Measurements from ENCODE around the gene CAMP.
"Not testable (repeated sequence)": the region's sequence is repeated elsewhere in the genome, so short reads cannot be mapped to it uniquely, and the experiment has no call there.

The CAMP gene

GRCh38 chr3:48196611-48197010, 26.7 kb upstream of the CAMP start:
- Histone ChIP-seq H3K27ac (no peak overlapping the region), H3K4me3 (ENCODE audit: low read depth, low read length) (no peak overlapping the region), H3K9ac (no peak overlapping the region), H3K79me2 (no peaks in the 10 kb centered on the region), H3K4me1 (no peaks in the 10 kb centered on the region), H2AFZ (no peak overlapping the region), H3K36me3 (ENCODE audit: control insufficient read depth, insufficient read depth, low read length) (no peaks in the 10 kb centered on the region), H3K27me3 (ENCODE audit: control insufficient read depth, insufficient read depth, low read length) (no peaks in the 10 kb centered on the region), H3K4me2 (ENCODE audit: low read length) (no peak overlapping the region), H3K9me3 (ENCODE audit: control insufficient read depth, low read length) (no peaks in the 10 kb centered on the region)
- no peak for TF ChIP-seq CTCF (IDR thresholded peaks at IDR 0.05)

GRCh38 chr3:48199117-48199516, 24.2 kb upstream of the CAMP start:
- Histone ChIP-seq H3K79me2 (no peaks in the 10 kb centered on the region), H3K9ac (no peak overlapping the region)
- no peak for TF ChIP-seq CTCF (IDR thresholded peaks at IDR 0.05)

GRCh38 chr3:48202632-48203031, 20.7 kb upstream of the CAMP start:
- Histone ChIP-seq H2AFZ (no peak overlapping the region), H3K27ac (no peak overlapping the region), H3K36me3 (ENCODE audit: control insufficient read depth, insufficient read depth, low read length) (no peaks in the 10 kb centered on the region), H3K4me3 (ENCODE audit: low read depth, low read length) (no peak overlapping the region), H3K79me2 (no peaks in the 10 kb centered on the region), H3K4me1 (no peaks in the 10 kb centered on the region), H3K9me3 (ENCODE audit: control insufficient read depth, low read length) (no peaks in the 10 kb centered on the region), H3K9ac (no peak overlapping the region), H3K4me2 (ENCODE audit: low read length) (no peak overlapping the region), H3K27me3 (ENCODE audit: control insufficient read depth, insufficient read depth, low read length) (no peaks in the 10 kb centered on the region)
- TF ChIP-seq CTCF (IDR thresholded peaks at IDR 0.05) = no peak

More at GRCh38 chr3:48199117-48199516, 24.2 kb upstream of the CAMP start:
- H3K4me1 ChIP-seq = no peaks in the 10 kb centered on the region
- H3K27me3 ChIP-seq (ENCODE audit: control insufficient read depth, insufficient read depth, low read length) = no peaks in the 10 kb centered on the region
- H3K4me3 ChIP-seq (ENCODE audit: low read depth, low read length) = no peak overlapping the region
- H3K4me2 ChIP-seq (ENCODE audit: low read length) = no peak overlapping the region
- no peaks in the 10 kb centered on the region for H3K36me3 ChIP-seq (ENCODE audit: control insufficient read depth, insufficient read depth, low read length)
- no peak overlapping the region for H3K27ac ChIP-seq
- no peaks in the 10 kb centered on the region for H3K9me3 ChIP-seq (ENCODE audit: control insufficient read depth, low read length)
- H2AFZ ChIP-seq = no peak overlapping the region

- H2AFZ ChIP-seq = no peak overlapping the region
- H3K4me2 ChIP-seq (ENCODE audit: low read length) = no peak overlapping the region
- H3K27me3 ChIP-seq (ENCODE audit: control insufficient read depth, insufficient read depth, low read length) = no peaks in the 10 kb centered on the region
- no peaks in the 10 kb centered on the region for H3K79me2 ChIP-seq
- TF ChIP-seq CTCF (IDR thresholded peaks at IDR 0.05) = no peak
- H3K9me3 ChIP-seq (ENCODE audit: control insufficient read depth, low read length) = no peaks in the 10 kb centered on the region
- H3K4me1 ChIP-seq = no peaks in the 10 kb centered on the region
- no peak overlapping the region for H3K27ac ChIP-seq
- no peaks in the 10 kb centered on the region for H3K36me3 ChIP-seq (ENCODE audit: control insufficient read depth, insufficient read depth, low read length)
- H3K4me3 ChIP-seq (ENCODE audit: low read depth, low read length) = no peak overlapping the region
- H3K9ac ChIP-seq = no peak overlapping the region
These were observed 15.2 kb upstream of the CAMP start for GRCh38 chr3:48208076-48208475.

- no peak overlapping the region for H3K27ac ChIP-seq
- H3K9me3 ChIP-seq (ENCODE audit: control insufficient read depth, low read length) = no peaks in the 10 kb centered on the region
- no peak overlapping the region for H2AFZ ChIP-seq
- H3K4me2 ChIP-seq (ENCODE audit: low read length) = no peak overlapping the region
- no peak overlapping the region for H3K9ac ChIP-seq
- no peaks in the 10 kb centered on the region for H3K4me1 ChIP-seq
- no peaks in the 10 kb centered on the region for H3K27me3 ChIP-seq (ENCODE audit: control insufficient read depth, insufficient read depth, low read length)
- TF ChIP-seq CTCF (IDR thresholded peaks at IDR 0.05) = no peak
- H3K79me2 ChIP-seq = no peaks in the 10 kb centered on the region
- no peak overlapping the region for H3K4me3 ChIP-seq (ENCODE audit: low read depth, low read length)
- no peaks in the 10 kb centered on the region for H3K36me3 ChIP-seq (ENCODE audit: control insufficient read depth, insufficient read depth, low read length)
These were observed 13.8 kb upstream of the CAMP start for GRCh38 chr3:48209445-48209844.

- not testable (repeated sequence) for H3K4me3 ChIP-seq (ENCODE audit: low read depth, low read length); H3K4me2 ChIP-seq (ENCODE audit: low read length); H3K9ac ChIP-seq; H2AFZ ChIP-seq; H3K36me3 ChIP-seq (ENCODE audit: control insufficient read depth, insufficient read depth, low read length); H3K9me3 ChIP-seq (ENCODE audit: control insufficient read depth, low read length); H3K79me2 ChIP-seq; H3K27me3 ChIP-seq (ENCODE audit: control insufficient read depth, insufficient read depth, low read length); H3K4me1 ChIP-seq; H3K27ac ChIP-seq
These were observed 12.8 kb upstream of the CAMP start for GRCh38 chr3:48210534-48210933.

- not testable (repeated sequence) for H2AFZ ChIP-seq; H3K9ac ChIP-seq; H3K4me1 ChIP-seq; H3K79me2 ChIP-seq; H3K4me3 ChIP-seq (ENCODE audit: low read depth, low read length); H3K4me2 ChIP-seq (ENCODE audit: low read length); H3K27me3 ChIP-seq (ENCODE audit: control insufficient read depth, insufficient read depth, low read length); H3K36me3 ChIP-seq (ENCODE audit: control insufficient read depth, insufficient read depth, low read length); H3K27ac ChIP-seq; H3K9me3 ChIP-seq (ENCODE audit: control insufficient read depth, low read length)
These were observed 11.5 kb upstream of the CAMP start for GRCh38 chr3:48211776-48212175.

Measured in parathyroid adenoma (tissue), 2 donors.